ENCODE data around the gene CARD10. TPM values are rescaled to one million over a fixed set of nuclear protein-coding genes. Genes with fewer than 3 reads are reported as not detected.

CARD10 gene
- total RNA-seq, 2 donors from 2014 or later = 20.3 to 24.4 TPM

- Histone ChIP-seq H3K4me3 (ENCODE audit: low read length) (no peak overlapping the region), H3K27ac (ENCODE audit: low read depth, low read length) (no peak overlapping the region), H3K4me1 (ENCODE audit: control insufficient read depth, insufficient read depth, low read length) (no peaks in the 10 kb centered on the region), H3K9ac (ENCODE audit: extremely low read depth, low read length, poor library complexity, severe bottlenecking) (no peak overlapping the region), H3K9me3 (ENCODE audit: control insufficient read depth, low read length) (no peaks in the 10 kb centered on the region), H3K27me3 (ENCODE audit: control insufficient read depth, insufficient read depth, low read length, poor library complexity, severe bottlenecking) (peaks cover 25% of the 10 kb centered on the region), H3K36me3 (ENCODE audit: control insufficient read depth, insufficient read depth, low read length) (no peaks in the 10 kb centered on the region)
- Mint-ChIP-seq H3K27me3 (ENCODE audit: insufficient read depth) (peaks cover 18% of the 10 kb centered on the region), H3K4me1 (peaks cover 9% of the 10 kb centered on the region), H3K36me3 (ENCODE audit: low read depth) (peaks cover 26% of the 10 kb centered on the region), H3K27ac (no peak overlapping the region), H3K4me3 (no peak overlapping the region), H3K9me3 (peaks cover 3% of the 10 kb centered on the region)
- no peak for TF ChIP-seq CTCF (conservative IDR thresholded peaks at IDR 0.05)
- 94 to 98% methylated on average over 23 of the region's 23 CpGs for WGBS, 2 experiments (ENCODE audit: insufficient coverage in 1 of 2, insufficient read length in 1 of 2)
- no peak for DNase-seq
Observed at GRCh38 chr22:37515901-37516300, 3.3 kb downstream of the CARD10 start.

GRCh38 chr22:37514526-37515051, 4.6 kb downstream of the CARD10 start:
- Mint-ChIP-seq H3K9me3 (peaks cover 3% of the 10 kb centered on the region), H3K4me1 (peaks cover 9% of the 10 kb centered on the region), H3K4me3 (no peak overlapping the region), H3K36me3 (ENCODE audit: low read depth) (peaks cover 28% of the 10 kb centered on the region), H3K27ac (no peak overlapping the region), H3K27me3 (ENCODE audit: insufficient read depth) (peaks cover 10% of the 10 kb centered on the region)
- Histone ChIP-seq H3K4me1 (ENCODE audit: control insufficient read depth, insufficient read depth, low read length) (no peaks in the 10 kb centered on the region), H3K27me3 (ENCODE audit: control insufficient read depth, insufficient read depth, low read length, poor library complexity, severe bottlenecking) (peaks cover 14% of the 10 kb centered on the region), H3K27ac (ENCODE audit: low read depth, low read length) (no peak overlapping the region), H3K9me3 (ENCODE audit: control insufficient read depth, low read length) (no peaks in the 10 kb centered on the region), H3K9ac (ENCODE audit: extremely low read depth, low read length, poor library complexity, severe bottlenecking) (no peak overlapping the region), H3K4me3 (ENCODE audit: low read length) (no peak overlapping the region), H3K36me3 (ENCODE audit: control insufficient read depth, insufficient read depth, low read length) (no peaks in the 10 kb centered on the region)
- TF ChIP-seq CTCF (conservative IDR thresholded peaks at IDR 0.05) = no peak
- WGBS, 2 experiments (ENCODE audit: insufficient coverage in 1 of 2, insufficient read length in 1 of 2) = 92 to 97% methylated on average over 10 to 15 of the region's 15 CpGs
- DNase-seq = no peak

GRCh38 chr22:37511395-37512104, 7.7 kb downstream of the CARD10 start:
- Histone ChIP-seq H3K9ac (ENCODE audit: extremely low read depth, low read length, poor library complexity, severe bottlenecking) (no peak overlapping the region), H3K4me3 (ENCODE audit: low read length) (no peak overlapping the region), H3K4me1 (ENCODE audit: control insufficient read depth, insufficient read depth, low read length) (peaks cover 3% of the 10 kb centered on the region), H3K9me3 (ENCODE audit: control insufficient read depth, low read length) (no peaks in the 10 kb centered on the region), H3K36me3 (ENCODE audit: control insufficient read depth, insufficient read depth, low read length) (no peaks in the 10 kb centered on the region), H3K27ac (ENCODE audit: low read depth, low read length) (peak overlapping the region; percentile 87), H3K27me3 (ENCODE audit: control insufficient read depth, insufficient read depth, low read length, poor library complexity, severe bottlenecking) (no peaks in the 10 kb centered on the region)
- 86 to 92% methylated on average over 1 to 6 of the region's 6 CpGs for WGBS, 2 experiments (ENCODE audit: insufficient coverage in 1 of 2, insufficient read length in 1 of 2)
- H3K36me3 Mint-ChIP-seq (ENCODE audit: low read depth) = peaks cover 26% of the 10 kb centered on the region
- H3K9me3 Mint-ChIP-seq = peaks cover 3% of the 10 kb centered on the region
- no peak overlapping the region for H3K27ac Mint-ChIP-seq
- peaks cover 10% of the 10 kb centered on the region for H3K4me1 Mint-ChIP-seq
- no peak overlapping the region for H3K4me3 Mint-ChIP-seq
- no peaks in the 10 kb centered on the region for H3K27me3 Mint-ChIP-seq (ENCODE audit: insufficient read depth)
- DNase-seq = no peak
- no peak for TF ChIP-seq CTCF (conservative IDR thresholded peaks at IDR 0.05)
